Astrocyte (in vitro differentiated cells and primary cell): ENCODE results near the gene CTNNA3.

Experiments
- EZH2 ChIP-seq: IDR thresholded peaks from 2 replicates; pipeline ENCODE4 v1.6.1; 2012; ENCODE audit warnings: mild to moderate bottlenecking, low read length, inconsistent platforms; ENCODE audit not compliant: insufficient read depth
- TF ChIP-seq, protein P1 (sequence below): IDR thresholded peaks from 2 replicates; pipeline ENCODE4 v1.5.1; 2011; ENCODE audit warnings: low read depth, mild to moderate bottlenecking, inconsistent platforms, low read length, moderate library complexity; ENCODE audit not compliant: insufficient read depth

DNA sequence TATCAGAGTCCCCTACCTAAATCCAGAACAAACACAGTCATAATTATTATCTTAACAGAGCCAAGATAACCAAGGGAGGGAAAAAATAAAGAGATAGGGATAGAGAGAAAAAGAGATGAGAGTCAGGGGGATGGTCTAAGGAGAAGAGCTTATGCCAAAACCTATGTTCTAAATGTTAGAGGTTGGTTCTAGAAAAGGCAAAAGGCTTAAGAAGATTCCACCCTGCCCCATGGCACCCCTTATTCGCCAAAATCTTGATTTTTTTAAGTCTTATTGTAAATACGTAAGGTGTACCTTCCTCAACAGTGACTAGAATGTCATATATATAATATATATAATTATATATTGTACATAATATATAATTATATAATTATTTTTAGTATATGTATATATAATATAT, 29.6 kb upstream of the CTNNA3 start:
- TF ChIP-seq, protein P1, sequence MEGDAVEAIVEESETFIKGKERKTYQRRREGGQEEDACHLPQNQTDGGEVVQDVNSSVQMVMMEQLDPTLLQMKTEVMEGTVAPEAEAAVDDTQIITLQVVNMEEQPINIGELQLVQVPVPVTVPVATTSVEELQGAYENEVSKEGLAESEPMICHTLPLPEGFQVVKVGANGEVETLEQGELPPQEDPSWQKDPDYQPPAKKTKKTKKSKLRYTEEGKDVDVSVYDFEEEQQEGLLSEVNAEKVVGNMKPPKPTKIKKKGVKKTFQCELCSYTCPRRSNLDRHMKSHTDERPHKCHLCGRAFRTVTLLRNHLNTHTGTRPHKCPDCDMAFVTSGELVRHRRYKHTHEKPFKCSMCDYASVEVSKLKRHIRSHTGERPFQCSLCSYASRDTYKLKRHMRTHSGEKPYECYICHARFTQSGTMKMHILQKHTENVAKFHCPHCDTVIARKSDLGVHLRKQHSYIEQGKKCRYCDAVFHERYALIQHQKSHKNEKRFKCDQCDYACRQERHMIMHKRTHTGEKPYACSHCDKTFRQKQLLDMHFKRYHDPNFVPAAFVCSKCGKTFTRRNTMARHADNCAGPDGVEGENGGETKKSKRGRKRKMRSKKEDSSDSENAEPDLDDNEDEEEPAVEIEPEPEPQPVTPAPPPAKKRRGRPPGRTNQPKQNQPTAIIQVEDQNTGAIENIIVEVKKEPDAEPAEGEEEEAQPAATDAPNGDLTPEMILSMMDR, result no peak
- no peak for TF ChIP-seq EZH2
